ENCODE data around the gene GULP1.

DNA sequence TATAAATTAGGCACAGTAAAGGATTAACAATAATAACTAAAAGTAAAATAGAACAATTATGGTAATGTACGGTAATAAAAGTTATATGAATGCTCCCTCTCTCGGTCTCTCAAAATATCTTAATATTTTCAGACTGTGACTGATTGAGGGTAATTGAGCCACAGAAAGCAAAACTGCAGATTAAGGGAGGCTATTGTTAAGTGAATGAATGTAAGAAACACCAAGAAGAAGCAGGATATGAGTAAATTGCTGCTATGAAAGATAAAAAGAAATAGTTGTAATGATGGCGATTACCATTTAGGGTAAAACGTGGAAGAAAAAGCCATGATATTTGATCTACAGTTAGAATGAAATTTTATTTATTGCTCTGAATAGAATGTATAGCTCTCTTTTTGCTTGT lies 24.1 kb downstream of the GULP1 start:
- TF ChIP-seq, protein P1, sequence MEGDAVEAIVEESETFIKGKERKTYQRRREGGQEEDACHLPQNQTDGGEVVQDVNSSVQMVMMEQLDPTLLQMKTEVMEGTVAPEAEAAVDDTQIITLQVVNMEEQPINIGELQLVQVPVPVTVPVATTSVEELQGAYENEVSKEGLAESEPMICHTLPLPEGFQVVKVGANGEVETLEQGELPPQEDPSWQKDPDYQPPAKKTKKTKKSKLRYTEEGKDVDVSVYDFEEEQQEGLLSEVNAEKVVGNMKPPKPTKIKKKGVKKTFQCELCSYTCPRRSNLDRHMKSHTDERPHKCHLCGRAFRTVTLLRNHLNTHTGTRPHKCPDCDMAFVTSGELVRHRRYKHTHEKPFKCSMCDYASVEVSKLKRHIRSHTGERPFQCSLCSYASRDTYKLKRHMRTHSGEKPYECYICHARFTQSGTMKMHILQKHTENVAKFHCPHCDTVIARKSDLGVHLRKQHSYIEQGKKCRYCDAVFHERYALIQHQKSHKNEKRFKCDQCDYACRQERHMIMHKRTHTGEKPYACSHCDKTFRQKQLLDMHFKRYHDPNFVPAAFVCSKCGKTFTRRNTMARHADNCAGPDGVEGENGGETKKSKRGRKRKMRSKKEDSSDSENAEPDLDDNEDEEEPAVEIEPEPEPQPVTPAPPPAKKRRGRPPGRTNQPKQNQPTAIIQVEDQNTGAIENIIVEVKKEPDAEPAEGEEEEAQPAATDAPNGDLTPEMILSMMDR (conservative IDR thresholded peaks at IDR 0.05; ENCODE audit: low read depth, low read length), result no peak
- TF ChIP-seq POLR2A (IDR thresholded peaks at IDR 0.05; ENCODE audit: low read depth, low read length), result no peak
- TF ChIP-seq, protein P2, sequence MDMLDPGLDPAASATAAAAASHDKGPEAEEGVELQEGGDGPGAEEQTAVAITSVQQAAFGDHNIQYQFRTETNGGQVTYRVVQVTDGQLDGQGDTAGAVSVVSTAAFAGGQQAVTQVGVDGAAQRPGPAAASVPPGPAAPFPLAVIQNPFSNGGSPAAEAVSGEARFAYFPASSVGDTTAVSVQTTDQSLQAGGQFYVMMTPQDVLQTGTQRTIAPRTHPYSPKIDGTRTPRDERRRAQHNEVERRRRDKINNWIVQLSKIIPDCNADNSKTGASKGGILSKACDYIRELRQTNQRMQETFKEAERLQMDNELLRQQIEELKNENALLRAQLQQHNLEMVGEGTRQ (IDR thresholded peaks at IDR 0.05; ENCODE audit: low read depth, low read length), result no peak
- no peak for TF ChIP-seq RCOR1 (IDR thresholded peaks at IDR 0.05; ENCODE audit: insufficient replicate concordance, low read length)
- TF ChIP-seq RAD21 (IDR thresholded peaks at IDR 0.05; ENCODE audit: low read length), result no peak
- no peak for TF ChIP-seq FOS (IDR thresholded peaks at IDR 0.05; ENCODE audit: low read depth, low read length)
- TF ChIP-seq CHD1 (IDR thresholded peaks at IDR 0.05; ENCODE audit: low read depth, low read length), result no peak
- TF ChIP-seq RFX5 (IDR thresholded peaks at IDR 0.05; ENCODE audit: low read depth, low read length), result no peak
- TF ChIP-seq, protein P3, sequence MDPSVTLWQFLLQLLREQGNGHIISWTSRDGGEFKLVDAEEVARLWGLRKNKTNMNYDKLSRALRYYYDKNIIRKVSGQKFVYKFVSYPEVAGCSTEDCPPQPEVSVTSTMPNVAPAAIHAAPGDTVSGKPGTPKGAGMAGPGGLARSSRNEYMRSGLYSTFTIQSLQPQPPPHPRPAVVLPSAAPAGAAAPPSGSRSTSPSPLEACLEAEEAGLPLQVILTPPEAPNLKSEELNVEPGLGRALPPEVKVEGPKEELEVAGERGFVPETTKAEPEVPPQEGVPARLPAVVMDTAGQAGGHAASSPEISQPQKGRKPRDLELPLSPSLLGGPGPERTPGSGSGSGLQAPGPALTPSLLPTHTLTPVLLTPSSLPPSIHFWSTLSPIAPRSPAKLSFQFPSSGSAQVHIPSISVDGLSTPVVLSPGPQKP (IDR thresholded peaks at IDR 0.05; ENCODE audit: borderline replicate concordance, low read depth, low read length), result no peak
- no peak for TF ChIP-seq CEBPB (IDR thresholded peaks at IDR 0.05; ENCODE audit: low read depth, low read length)
